Measurements from ENCODE around the gene GSTT2. TPM values are rescaled to one million over a fixed set of nuclear protein-coding genes. Genes with fewer than 3 reads are reported as not detected.
"Not testable (repeated sequence)": the region's sequence is repeated elsewhere in the genome, so short reads cannot be mapped to it uniquely, and the experiment has no call there.

GSTT2 gene
- polyA plus RNA-seq, 3 donors from 2014 or later: not detected

- H3K27ac Mint-ChIP-seq; H3K4me1 Mint-ChIP-seq; H3K4me3 Mint-ChIP-seq; H3K27me3 Mint-ChIP-seq (ENCODE audit: low read depth in 3 of 3); H3K36me3 Mint-ChIP-seq; DNase-seq; H3K9me3 Mint-ChIP-seq: not testable (repeated sequence)
Observed at GRCh38 chr22:23993080-23993479, 13.1 kb downstream of the GSTT2 start.

- not testable (repeated sequence) for H3K36me3 Mint-ChIP-seq; H3K27me3 Mint-ChIP-seq (ENCODE audit: low read depth in 3 of 3); H3K9me3 Mint-ChIP-seq; H3K4me1 Mint-ChIP-seq; DNase-seq; H3K4me3 Mint-ChIP-seq; H3K27ac Mint-ChIP-seq
Observed at GRCh38 chr22:23993581-23994177, 13.7 kb downstream of the GSTT2 start.

- Mint-ChIP-seq H3K4me1 (no peaks in the 10 kb centered on the region), H3K4me3 (no peak overlapping the region), H3K27me3 (ENCODE audit: low read depth in 3 of 3) (peaks cover 0 to 5% (median 2%) of the 10 kb centered on the region in 3 donors), H3K36me3 (no peaks in the 10 kb centered on the region), H3K9me3 (no peaks in the 10 kb centered on the region), H3K27ac (no peak overlapping the region)
- DNase-seq: no peak
Observed at GRCh38 chr22:23997092-23997491, 17.2 kb downstream of the GSTT2 start.

GRCh38 chr22:23999779-24000178, 19.8 kb downstream of the GSTT2 start:
- H3K27ac Mint-ChIP-seq; H3K36me3 Mint-ChIP-seq; DNase-seq; H3K4me1 Mint-ChIP-seq; H3K4me3 Mint-ChIP-seq; H3K27me3 Mint-ChIP-seq (ENCODE audit: low read depth in 3 of 3); H3K9me3 Mint-ChIP-seq: not testable (repeated sequence)

- Mint-ChIP-seq H3K27me3 (ENCODE audit: low read depth in 3 of 3) (peaks cover 0 to 7% (median 4%) of the 10 kb centered on the region in 3 donors), H3K4me3 (no peak overlapping the region), H3K9me3 (no peaks in the 10 kb centered on the region), H3K27ac (peak overlapping the region in 1 of 6 donors; percentile 28), H3K4me1 (no peaks in the 10 kb centered on the region), H3K36me3 (no peaks in the 10 kb centered on the region)
- DNase-seq: no peak
Observed at GRCh38 chr22:24001314-24001713, 21.4 kb downstream of the GSTT2 start.

- Mint-ChIP-seq H3K36me3 (no peaks in the 10 kb centered on the region), H3K4me1 (no peaks in the 10 kb centered on the region), H3K4me3 (no peak overlapping the region), H3K9me3 (no peaks in the 10 kb centered on the region), H3K27me3 (ENCODE audit: low read depth in 3 of 3) (peaks cover 0 to 8% (median 2%) of the 10 kb centered on the region in 3 donors), H3K27ac (no peak overlapping the region)
- DNase-seq: no peak
Observed at GRCh38 chr22:24002272-24002671, 22.3 kb downstream of the GSTT2 start.

- no peak overlapping the region for H3K4me3 Mint-ChIP-seq
- no peaks in the 10 kb centered on the region for H3K9me3 Mint-ChIP-seq
- H3K27me3 Mint-ChIP-seq (ENCODE audit: low read depth in 3 of 3): peaks cover 0 to 6% (median 2%) of the 10 kb centered on the region in 3 donors
- H3K4me1 Mint-ChIP-seq: no peaks in the 10 kb centered on the region
- H3K27ac Mint-ChIP-seq: no peak overlapping the region
- H3K36me3 Mint-ChIP-seq: no peaks in the 10 kb centered on the region
- no peak for DNase-seq
Observed at GRCh38 chr22:24002851-24003250, 22.9 kb downstream of the GSTT2 start.

GRCh38 chr22:24003887-24004286, 24.0 kb downstream of the GSTT2 start:
- H3K4me3 Mint-ChIP-seq: no peak overlapping the region
- H3K9me3 Mint-ChIP-seq: no peaks in the 10 kb centered on the region
- no peak overlapping the region for H3K27ac Mint-ChIP-seq
- no peak for DNase-seq
- H3K4me1 Mint-ChIP-seq: no peaks in the 10 kb centered on the region
- H3K27me3 Mint-ChIP-seq (ENCODE audit: low read depth in 3 of 3): peaks cover 0 to 5% (median 2%) of the 10 kb centered on the region in 3 donors
- H3K36me3 Mint-ChIP-seq: no peaks in the 10 kb centered on the region

- Mint-ChIP-seq H3K27me3 (ENCODE audit: low read depth in 3 of 3) (peaks cover 0 to 8% (median 3%) of the 10 kb centered on the region in 3 donors), H3K4me3 (no peak within 1 kb of the TSS), H3K27ac (peak within 1 kb of the TSS in 1 of 6 donors; percentile 42), H3K4me1 (peaks cover 2 to 3% of the 10 kb centered on the region in 2 donors), H3K9me3 (no peaks in the 10 kb centered on the region), H3K36me3 (no peaks in the 10 kb centered on the region)
- no peak for DNase-seq
Observed at GRCh38 chr22:24005201-24005600, 25.3 kb downstream of the GSTT2 start, which contains the start of gene GSTT4. Gene GSTT4, minus strand, starts transcription at chr22:24005453. Its CDS starts 97 bp downstream, at chr22:24005356.

GRCh38 chr22:24006207-24006913, 26.4 kb downstream of the GSTT2 start:
- Mint-ChIP-seq H3K36me3 (no peaks in the 10 kb centered on the region), H3K4me3 (no peak overlapping the region), H3K4me1 (peaks cover 12 to 14% of the 10 kb centered on the region in 2 donors), H3K27me3 (ENCODE audit: low read depth in 3 of 3) (peaks cover 7 to 17% (median 11%) of the 10 kb centered on the region in 3 donors), H3K27ac (no peak overlapping the region), H3K9me3 (no peaks in the 10 kb centered on the region)
- no peak for DNase-seq

- Mint-ChIP-seq H3K27ac (no peak overlapping the region), H3K36me3 (no peaks in the 10 kb centered on the region), H3K9me3 (no peaks in the 10 kb centered on the region), H3K27me3 (ENCODE audit: low read depth in 3 of 3) (peaks cover 9 to 18% (median 15%) of the 10 kb centered on the region in 3 donors), H3K4me3 (no peak overlapping the region), H3K4me1 (peaks cover 16 to 19% of the 10 kb centered on the region in 2 donors)
- DNase-seq: no peak
Observed at GRCh38 chr22:24006914-24007214, 26.9 kb downstream of the GSTT2 start.

- no peaks in the 10 kb centered on the region for H3K36me3 Mint-ChIP-seq
Observed at GRCh38 chr22:24007253-24008021, 27.5 kb downstream of the GSTT2 start.

GRCh38 chr22:24008022-24008283, 28.0 kb downstream of the GSTT2 start:
- H3K27me3 Mint-ChIP-seq (ENCODE audit: low read depth in 3 of 3): peaks cover 9 to 15% (median 15%) of the 10 kb centered on the region in 3 donors
- no peak overlapping the region for H3K27ac Mint-ChIP-seq
- DNase-seq: no peak
- H3K36me3 Mint-ChIP-seq: no peaks in the 10 kb centered on the region
- H3K9me3 Mint-ChIP-seq: no peaks in the 10 kb centered on the region
- no peak overlapping the region for H3K4me3 Mint-ChIP-seq
- peaks cover 23 to 28% of the 10 kb centered on the region in 2 donors for H3K4me1 Mint-ChIP-seq

More at GRCh38 chr22:24007253-24008021, 27.5 kb downstream of the GSTT2 start:
- peaks cover 9 to 15% (median 15%) of the 10 kb centered on the region in 3 donors for H3K27me3 Mint-ChIP-seq (ENCODE audit: low read depth in 3 of 3)
- DNase-seq: no peak
- no peaks in the 10 kb centered on the region for H3K9me3 Mint-ChIP-seq
- H3K4me1 Mint-ChIP-seq: peaks cover 19 to 25% of the 10 kb centered on the region in 2 donors
- H3K27ac Mint-ChIP-seq: no peak overlapping the region
- H3K4me3 Mint-ChIP-seq: no peak overlapping the region
